ENCODE results near the gene SFXN1. TPM values are rescaled to one million over a fixed set of nuclear protein-coding genes. Genes with fewer than 3 reads are reported as not detected.

SFXN1 gene
- polyA plus RNA-seq, 3 donors = 5.8 to 10.3 (median 8.3) TPM

DNA sequence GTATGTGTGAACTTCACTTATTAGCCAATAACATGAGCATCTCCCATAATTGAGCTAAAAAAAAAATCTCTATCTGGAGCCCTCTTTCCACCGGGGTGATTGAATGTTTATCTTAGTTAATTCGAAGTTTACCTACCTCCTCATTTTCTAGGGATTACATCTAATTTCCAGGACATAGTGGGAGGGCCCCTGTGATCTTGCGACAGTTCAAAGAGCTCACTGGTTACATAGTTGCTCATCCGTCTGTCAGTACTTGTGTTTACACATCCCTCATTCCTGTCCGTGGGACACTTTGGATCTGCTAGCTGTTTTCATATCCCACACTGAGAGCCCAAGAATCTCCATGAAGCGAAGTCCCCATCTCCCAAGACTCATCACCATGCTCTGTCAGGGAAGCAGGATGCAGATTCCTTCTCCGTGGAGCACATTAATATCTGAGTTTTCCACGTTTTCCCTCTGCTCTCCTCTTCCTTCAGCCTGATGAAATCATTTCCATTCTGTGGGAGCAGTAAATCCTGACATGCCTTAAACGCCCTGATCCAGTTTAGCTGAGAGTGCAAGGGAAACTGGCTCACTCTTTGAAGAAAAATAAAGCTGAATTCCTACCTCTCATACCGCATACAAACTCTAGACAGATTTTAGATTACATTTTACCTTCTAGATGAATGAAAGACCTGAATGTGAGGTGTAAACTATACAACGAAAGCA, 10.2 kb upstream of the SFXN1 start:
- Mint-ChIP-seq H3K9me3 (peaks cover 0 to 3% (median 0%) of the 10 kb centered on the region in 7 donors), H3K36me3 (no peaks in the 10 kb centered on the region), H3K27ac (no peak overlapping the region), H3K4me3 (no peak overlapping the region), H3K27me3 (ENCODE audit: low read depth in 3 of 3) (peaks cover 14 to 24% (median 23%) of the 10 kb centered on the region in 3 donors), H3K4me1 (peaks cover 5% of the 10 kb centered on the region)
- Histone ChIP-seq H3K27ac (ENCODE audit: low read depth in 1 of 2, low read length in 2 of 2) (no peak overlapping the region), H2AFZ (ENCODE audit: insufficient read depth, low read depth, low read length, poor library complexity, severe bottlenecking) (no peak overlapping the region), H3K79me2 (ENCODE audit: insufficient read depth, low read length) (no peaks in the 10 kb centered on the region), H3K4me1 (ENCODE audit: control insufficient read depth in 1 of 2, insufficient read depth in 2 of 2, low read length in 2 of 2) (no peaks in the 10 kb centered on the region), H3K4me3 (replicated peaks in 1 of 3; ENCODE audit: low read depth in 2 of 3, low read length in 3 of 3) (no peak overlapping the region), H3K27me3 (ENCODE audit: control insufficient read depth in 2 of 2, insufficient read depth in 2 of 2, low read length in 2 of 2) (peaks cover 2 to 8% of the 10 kb centered on the region in 2 donors), H3K9ac (ENCODE audit: insufficient read depth, low read length, poor library complexity, severe bottlenecking) (no peak overlapping the region), H3K36me3 (replicated peaks in 1 of 2; ENCODE audit: control insufficient read depth in 1 of 2, insufficient read depth in 2 of 2, low read length in 2 of 2) (no peaks in the 10 kb centered on the region), H3K4me2 (replicated peaks; ENCODE audit: extremely low read depth, low read length, poor library complexity, severe bottlenecking) (no peak overlapping the region), H3K9me3 (replicated peaks in 1 of 2; ENCODE audit: control insufficient read depth in 1 of 2, insufficient read depth in 1 of 2, low read length in 2 of 2) (no peaks in the 10 kb centered on the region), H4K20me1 (ENCODE audit: insufficient read depth, low read length) (no peaks in the 10 kb centered on the region)
- intact Hi-C loops (cut with micrococcal nuclease) = no loop called here
- no peak for DNase-seq
- TF ChIP-seq, protein P1, sequence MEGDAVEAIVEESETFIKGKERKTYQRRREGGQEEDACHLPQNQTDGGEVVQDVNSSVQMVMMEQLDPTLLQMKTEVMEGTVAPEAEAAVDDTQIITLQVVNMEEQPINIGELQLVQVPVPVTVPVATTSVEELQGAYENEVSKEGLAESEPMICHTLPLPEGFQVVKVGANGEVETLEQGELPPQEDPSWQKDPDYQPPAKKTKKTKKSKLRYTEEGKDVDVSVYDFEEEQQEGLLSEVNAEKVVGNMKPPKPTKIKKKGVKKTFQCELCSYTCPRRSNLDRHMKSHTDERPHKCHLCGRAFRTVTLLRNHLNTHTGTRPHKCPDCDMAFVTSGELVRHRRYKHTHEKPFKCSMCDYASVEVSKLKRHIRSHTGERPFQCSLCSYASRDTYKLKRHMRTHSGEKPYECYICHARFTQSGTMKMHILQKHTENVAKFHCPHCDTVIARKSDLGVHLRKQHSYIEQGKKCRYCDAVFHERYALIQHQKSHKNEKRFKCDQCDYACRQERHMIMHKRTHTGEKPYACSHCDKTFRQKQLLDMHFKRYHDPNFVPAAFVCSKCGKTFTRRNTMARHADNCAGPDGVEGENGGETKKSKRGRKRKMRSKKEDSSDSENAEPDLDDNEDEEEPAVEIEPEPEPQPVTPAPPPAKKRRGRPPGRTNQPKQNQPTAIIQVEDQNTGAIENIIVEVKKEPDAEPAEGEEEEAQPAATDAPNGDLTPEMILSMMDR (IDR thresholded peaks at IDR 0.05) = no peak
- WGBS (ENCODE audit: insufficient coverage) = 62% methylated on average over 6 of the region's 11 CpGs

DNA sequence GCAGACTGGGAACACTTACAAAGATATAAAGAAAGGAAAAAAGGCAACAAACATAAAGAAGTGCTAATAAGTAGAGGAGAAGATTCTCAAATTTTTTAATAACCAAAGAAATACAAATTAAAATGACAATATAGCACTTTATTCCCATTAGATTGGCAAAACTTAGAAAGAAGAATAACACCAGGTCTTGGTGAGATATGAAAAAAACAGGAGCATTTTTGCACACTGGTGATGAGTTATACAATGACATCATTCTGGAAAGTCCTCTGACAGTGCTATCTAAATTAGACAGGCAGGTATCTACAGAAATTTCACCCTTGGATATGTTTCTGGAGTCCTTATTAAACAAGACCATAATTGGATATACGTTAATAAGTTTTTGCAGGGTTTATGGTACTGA, 9.5 kb upstream of the SFXN1 start:
- H3K36me3 ChIP-seq (replicated peaks in 1 of 2; ENCODE audit: control insufficient read depth in 1 of 2, insufficient read depth in 2 of 2, low read length in 2 of 2) = no peaks in the 10 kb centered on the region
- H3K4me1 ChIP-seq (ENCODE audit: control insufficient read depth in 1 of 2, insufficient read depth in 2 of 2, low read length in 2 of 2) = no peaks in the 10 kb centered on the region
- Mint-ChIP-seq H3K9me3 (peaks cover 0 to 3% (median 0%) of the 10 kb centered on the region in 7 donors), H3K27ac (no peak overlapping the region), H3K4me3 (no peak overlapping the region), H3K4me1 (peaks cover 5% of the 10 kb centered on the region), H3K27me3 (ENCODE audit: low read depth in 3 of 3) (peaks cover 18 to 27% (median 26%) of the 10 kb centered on the region in 3 donors), H3K36me3 (no peaks in the 10 kb centered on the region)
- H2AFZ ChIP-seq (ENCODE audit: insufficient read depth, low read depth, low read length, poor library complexity, severe bottlenecking) = no peak overlapping the region
- no peaks in the 10 kb centered on the region for H3K9me3 ChIP-seq (replicated peaks in 1 of 2; ENCODE audit: control insufficient read depth in 1 of 2, insufficient read depth in 1 of 2, low read length in 2 of 2)
- no peaks in the 10 kb centered on the region for H4K20me1 ChIP-seq (ENCODE audit: insufficient read depth, low read length)
- intact Hi-C loops (cut with micrococcal nuclease) = no loop called here
- no peak for DNase-seq
- H3K27me3 ChIP-seq (ENCODE audit: control insufficient read depth in 2 of 2, insufficient read depth in 2 of 2, low read length in 2 of 2) = peaks cover 4 to 8% of the 10 kb centered on the region in 2 donors
- TF ChIP-seq, protein P1 (IDR thresholded peaks at IDR 0.05) = no peak
- no peak overlapping the region for H3K4me2 ChIP-seq (replicated peaks; ENCODE audit: extremely low read depth, low read length, poor library complexity, severe bottlenecking)
- H3K4me3 ChIP-seq (replicated peaks in 1 of 3; ENCODE audit: low read depth in 2 of 3, low read length in 3 of 3) = no peak overlapping the region
- H3K27ac ChIP-seq (ENCODE audit: low read depth in 1 of 2, low read length in 2 of 2) = no peak overlapping the region
- H3K9ac ChIP-seq (ENCODE audit: insufficient read depth, low read length, poor library complexity, severe bottlenecking) = no peak overlapping the region
- no CpG with 5 or more reads among the region's 1 CpG for WGBS (ENCODE audit: insufficient coverage)
- no peaks in the 10 kb centered on the region for H3K79me2 ChIP-seq (ENCODE audit: insufficient read depth, low read length)

Measured in CD14-positive monocyte (primary cell).